B cell (primary cell): ENCODE results near the gene MAPK8. TPM values are rescaled to one million over a fixed set of nuclear protein-coding genes. Genes with fewer than 3 reads are reported as not detected.

Experiments
- ATAC-seq: fragments of 200-7000 bp; cut with Tn5 transposase; one replicate; pipeline ENCODE4 v1.10.0; 2021; ENCODE audit warnings: low read depth, mild to moderate bottlenecking, moderate number of reproducible peaks, moderate library complexity
- CTCF ChIA-PET: fragments of 350-600 bp; sonication (Branson Sonifier 250); formaldehyde crosslinking; loops from one replicate; lab custom pipeline; 2021; ENCODE audit warnings: antibody characterized with exemption, inconsistent platforms; lab: Charles Lee
- POLR2A ChIA-PET: fragments of 350-600 bp; sonication (Branson Sonifier 250); formaldehyde crosslinking; loops from one replicate; lab custom pipeline; 2021; ENCODE audit warnings: antibody characterized with exemption; lab: Charles Lee
- DNase-seq: peaks from one replicate; pipeline ENCODE4 v3.0.0; 2013
- H2AFZ ChIP-seq: 2 replicates; pipeline ENCODE4 v1.6.1; 2012; ENCODE audit warnings: mild to moderate bottlenecking, low read depth, low read length; ENCODE audit not compliant: insufficient read depth, poor library complexity, severe bottlenecking
- H3K27ac ChIP-seq, 2 donors: 1 replicate in 1 of 2; 2 replicates in 1 of 2; pipeline ENCODE4 v1.5.1; 2012 to 2013; ENCODE audit warnings: low read length in 2 of 2, mild to moderate bottlenecking in 2 of 2, moderate library complexity in 1 of 2
- H3K27me3 ChIP-seq, 4 experiments: fragments of 200-600 bp in 1 of 4; sonication (generic) in 1 of 4; replicated peaks in 1 of 4; 1 replicate in 2 of 4; 2 replicates in 2 of 4; pipeline versions ENCODE4 v1.6.1 to v1.7.0; 2013 to 2016; ENCODE audit warnings: low read length in 3 of 4, mild to moderate bottlenecking in 2 of 4, mixed read lengths in 1 of 4, moderate library complexity in 1 of 4; ENCODE audit not compliant: insufficient read depth in 4 of 4, control insufficient read depth in 3 of 4; ENCODE audit errors: control extremely low read depth in 1 of 4
- H3K36me3 ChIP-seq, 2 experiments: replicated peaks in 1 of 2; 1 replicate in 1 of 2; 2 replicates in 1 of 2; pipeline versions ENCODE4 v1.6.1 to v1.7.1; 2013; ENCODE audit warnings: low read length in 1 of 2; ENCODE audit not compliant: insufficient read depth in 2 of 2, control insufficient read depth in 1 of 2; ENCODE audit errors: control extremely low read depth in 1 of 2, extremely low read depth in 1 of 2
- H3K4me1 ChIP-seq, 2 donors: fragments of 200-600 bp in 1 of 2; sonication (generic) in 1 of 2; 1 replicate in 1 of 2; 2 replicates in 1 of 2; pipeline versions ENCODE4 v1.5.1 to v1.6.1; 2013 to 2017; ENCODE audit warnings: low read length in 2 of 2; ENCODE audit not compliant: control insufficient read depth in 2 of 2, insufficient read depth in 2 of 2
- H3K4me2 ChIP-seq: replicated peaks from 2 replicates; pipeline ENCODE3; 2012; ENCODE audit warnings: mild to moderate bottlenecking, low read depth, low read length; ENCODE audit not compliant: poor library complexity, severe bottlenecking
- H3K4me3 ChIP-seq, 5 experiments: fragments of 200-600 bp in 1 of 5; sonication (generic) in 1 of 5; 1 replicate in 3 of 5; 2 replicates in 2 of 5; pipeline versions ENCODE4 v1.5.1 to v1.7.0; 2011 to 2016; ENCODE audit warnings: low read length in 4 of 5, mild to moderate bottlenecking in 4 of 5, low read depth in 2 of 5, control low read depth in 1 of 5, moderate library complexity in 1 of 5; ENCODE audit not compliant: insufficient read depth in 1 of 5; ENCODE audit errors: control extremely low read depth in 1 of 5, extremely low read depth in 1 of 5
- H3K79me2 ChIP-seq: fragments of 200-600 bp; sonication (generic); one replicate; pipeline ENCODE4 v1.6.0; 2016; ENCODE audit warnings: low read length; ENCODE audit not compliant: control insufficient read depth, insufficient read depth
- H3K9ac ChIP-seq: fragments of 200-600 bp; sonication (generic); 2 replicates; pipeline ENCODE4 v1.6.1; 2017; ENCODE audit warnings: mild to moderate bottlenecking, low read length, moderate library complexity
- H3K9me3 ChIP-seq, 3 donors: one replicate each; pipeline versions ENCODE4 v1.6.1 to v1.7.1; 2013; ENCODE audit warnings: low read length in 2 of 3; ENCODE audit not compliant: control insufficient read depth in 2 of 3, insufficient read depth in 1 of 3; ENCODE audit errors: control extremely low read depth in 1 of 3
- H4K20me1 ChIP-seq: 2 replicates; pipeline ENCODE4 v1.6.0; 2012; ENCODE audit warnings: mild to moderate bottlenecking, low read length; ENCODE audit not compliant: insufficient read depth, control insufficient read depth, poor library complexity, severe bottlenecking
- H3K27ac Mint-ChIP-seq: one replicate; pipeline ENCODE4 v1.8.0; 2021; ENCODE audit warnings: mixed read lengths
- H3K27me3 Mint-ChIP-seq: one replicate; pipeline ENCODE4 v1.8.0; 2021; ENCODE audit warnings: mixed read lengths
- H3K4me1 Mint-ChIP-seq: one replicate; pipeline ENCODE4 v1.8.0; 2021; ENCODE audit warnings: mixed read lengths
- H3K4me3 Mint-ChIP-seq: one replicate; pipeline ENCODE4 v1.8.0; 2021; ENCODE audit warnings: mixed read lengths
- H3K9me3 Mint-ChIP-seq: one replicate; pipeline ENCODE4 v1.8.0; 2022; ENCODE audit warnings: mixed read lengths; ENCODE audit not compliant: insufficient read depth
- CTCF ChIP-seq: fragments of 200-600 bp; IDR thresholded peaks from one replicate; pipeline ENCODE4 v1.8.0; 2022; ENCODE audit warnings: antibody characterized with exemption, mild to moderate bottlenecking
- EZH2 ChIP-seq: IDR thresholded peaks from 2 replicates; pipeline ENCODE4 v1.6.1; 2012; ENCODE audit warnings: borderline replicate concordance, low read depth, mild to moderate bottlenecking, moderate library complexity, low read length; ENCODE audit not compliant: insufficient read depth, poor library complexity, severe bottlenecking
- WGBS: methylation state at CpG from one replicate; pipeline ENCODE4 v1.1.5; 2013; ENCODE audit warnings: missing lambda C conversion rate; ENCODE audit not compliant: insufficient coverage; 5-methylcytosine and 5-hydroxymethylcytosine counted together
- intact Hi-C: fragments of 100-400 bp; cut with micrococcal nuclease; formaldehyde crosslinking; loops from one replicate; pipeline ENCODE4 v1.10.0; 2022
- polyA plus RNA-seq: library from polyadenylated mRNA; depleted of rRNA; stranded (reverse); fragments of >200 nt; gene quantifications from 2 replicates; pipeline ENCODE4 v1.2.3, GENCODE V29; 2012
- total RNA-seq, 2 donors: library from RNA; stranded (reverse); fragments of 120-200 nt in 1 of 2; gene quantifications; 1 replicate in 1 of 2; 2 replicates in 1 of 2; pipeline versions ENCODE4 v1.2.3 to v1.2.4, GENCODE V29; 2013 to 2022

The MAPK8 gene
- total and polyA plus RNA-seq, 2 donors (not counting 1 experiment from before 2014, with no cell fraction given), result 13.7 to 40.0 TPM

DNA sequence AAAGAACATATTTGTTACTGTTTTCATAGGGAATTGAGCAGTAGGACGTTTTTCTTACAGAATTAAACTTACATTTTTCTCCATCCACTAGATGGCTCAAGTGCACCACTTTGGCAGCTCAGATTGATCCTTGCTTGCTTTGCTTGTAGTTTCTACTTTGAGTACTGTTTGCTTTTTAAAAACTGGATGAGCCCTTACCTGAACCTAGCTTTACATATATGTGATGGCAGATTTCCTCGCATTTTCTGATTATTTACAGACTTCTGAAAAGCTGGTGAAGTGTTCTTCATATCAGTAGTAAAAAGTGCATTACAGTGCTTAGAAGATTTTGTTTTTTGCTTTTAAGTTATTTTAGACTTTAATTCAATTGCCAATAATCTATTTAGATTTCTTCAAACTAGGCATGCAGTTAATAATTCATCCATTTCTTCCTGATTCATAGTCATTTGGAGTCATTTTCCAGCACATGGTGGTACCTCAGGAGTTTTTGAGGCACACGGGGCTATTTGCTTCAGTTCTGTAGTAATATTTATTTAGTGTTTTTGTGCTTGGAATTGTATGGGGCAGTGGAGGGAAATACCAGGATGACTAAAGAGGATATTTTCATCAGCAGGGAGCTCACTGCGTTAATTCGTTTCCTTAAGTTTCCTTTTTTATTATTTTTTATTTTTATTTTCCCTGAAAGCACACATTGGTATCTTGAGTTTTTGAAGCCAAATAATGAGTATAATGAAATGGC lies 57.3 kb downstream of the MAPK8 start:
- no peak overlapping the region for H3K27ac ChIP-seq
- no peak overlapping the region for H2AFZ ChIP-seq
- ChIA-PET CTCF (interaction anchor here (0.7 to 7.3 kb wide), 16 partner anchors 10 to 338 kb away, joined by 3 to 86 read pairs (median 5); partner anchors contain the start of gene ARHGAP22), POLR2A (no interaction called here)
- H3K9me3 ChIP-seq, result no peaks in the 10 kb centered on the region
- peaks cover 25% of the 10 kb centered on the region for H3K79me2 ChIP-seq
- Mint-ChIP-seq H3K27ac (no peak overlapping the region), H3K27me3 (no peaks in the 10 kb centered on the region), H3K9me3 (no peaks in the 10 kb centered on the region), H3K4me3 (no peak overlapping the region), H3K4me1 (peaks cover 5% of the 10 kb centered on the region)
- peak; percentile 71 for TF ChIP-seq CTCF
- TF ChIP-seq EZH2, result no peak
- H3K36me3 ChIP-seq, result no peaks in the 10 kb centered on the region
- ATAC-seq, result no peak
- no peak overlapping the region for H3K9ac ChIP-seq
- no peaks in the 10 kb centered on the region for H3K4me1 ChIP-seq
- H3K4me2 ChIP-seq, result no peak overlapping the region
- peaks cover 22% of the 10 kb centered on the region for H4K20me1 ChIP-seq
- DNase-seq, result peak; percentile 59
- H3K27me3 ChIP-seq, result no peaks in the 10 kb centered on the region
- intact Hi-C loops, result loop anchor here (1.0 kb wide), 1 partner anchor 293 kb away; no protein-coding TSS in a partner anchor
- WGBS, result no CpG with 5 or more reads among the region's 5 CpGs
- no peak overlapping the region for H3K4me3 ChIP-seq
